ENCODE data around the gene RAB25. TPM values are rescaled to one million over a fixed set of nuclear protein-coding genes. Genes with fewer than 3 reads are reported as not detected.

The RAB25 gene
- total and polyA plus RNA-seq, 2 of the 13 experiments (the other 11 are each of a cell fraction or from before 2014, with no cell fraction given) = 0.20 to 0.22 TPM

DNA sequence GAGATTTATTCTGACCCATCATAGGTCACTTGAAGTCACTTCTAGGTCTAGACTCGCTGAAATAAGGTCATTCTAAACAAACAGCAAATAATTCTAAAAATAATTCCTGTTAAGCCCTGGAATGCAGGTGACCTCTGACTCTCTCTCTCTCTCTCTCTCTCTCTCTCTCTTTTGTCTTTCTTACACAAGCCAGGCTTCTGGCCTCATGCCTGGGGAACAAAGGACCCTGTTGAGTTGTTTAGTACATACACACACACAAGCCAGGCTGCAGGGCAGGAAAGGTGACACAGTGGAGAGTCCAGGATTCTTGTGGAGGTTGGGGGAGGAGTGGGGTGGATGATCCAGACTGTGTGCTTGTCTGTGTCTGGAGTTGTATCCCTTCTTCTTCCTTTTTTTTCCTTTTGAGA is 25.3 kb downstream of the RAB25 start (continued):
- TF ChIP-seq POGK (CRISPR knock-in tag; conservative IDR thresholded peaks at IDR 0.05) (0 out of 2 replicates have a peak, but pooled peaks have one; percentile 66), ZNF350 (CRISPR knock-in tag; IDR thresholded peaks at IDR 0.05; ENCODE audit: borderline replicate concordance, low read depth) (peak; percentile 84; the same call in 1 of the 2 replicates), MED8 (CRISPR knock-in tag; IDR thresholded peaks at IDR 0.05; ENCODE audit: insufficient replicate concordance) (no peak), ZBTB7B (CRISPR knock-in tag; IDR thresholded peaks at IDR 0.05) (peak; percentile 86; the same call in 1 of the 2 replicates), ZNF740 (CRISPR knock-in tag; IDR thresholded peaks at IDR 0.05) (no peak), EZH2 (conservative IDR thresholded peaks at IDR 0.05; ENCODE audit: low read depth, low read length) (no peak), ZFP90 (CRISPR knock-in tag; IDR thresholded peaks at IDR 0.05; ENCODE audit: borderline replicate concordance) (peak; percentile 67; the same call in 1 of the 2 replicates), ZNF605 (CRISPR knock-in tag; IDR thresholded peaks at IDR 0.05) (peak; percentile 75), ZNF670 (CRISPR knock-in tag; IDR thresholded peaks at IDR 0.05; ENCODE audit: borderline replicate concordance) (peak; percentile 82; the same call in 1 of the 2 replicates), YY1 (IDR thresholded peaks at IDR 0.05; ENCODE audit: insufficient read depth, insufficient replicate concordance, low read depth, low read length) (no peak), HOXA9 (CRISPR knock-in tag; IDR thresholded peaks at IDR 0.05; ENCODE audit: borderline replicate concordance) (no peak), ZNF572 (CRISPR knock-in tag; IDR thresholded peaks at IDR 0.05) (no peak), MAFG (CRISPR knock-in tag; IDR thresholded peaks at IDR 0.05) (no peak), SOX5 (CRISPR knock-in tag; IDR thresholded peaks at IDR 0.05; ENCODE audit: borderline replicate concordance) (peak; percentile 100), ZNF629 (CRISPR knock-in tag; conservative IDR thresholded peaks at IDR 0.05) (no peak), KMT2B (CRISPR knock-in tag; IDR thresholded peaks at IDR 0.05) (0 out of 2 replicates have a peak, but pooled peaks have one; percentile 36), PHF5A (CRISPR knock-in tag; IDR thresholded peaks at IDR 0.05; ENCODE audit: low read depth, unreplicated experiment) (peak; percentile 97), MXD4 (CRISPR knock-in tag; IDR thresholded peaks at IDR 0.05) (peak; percentile 34; the same call in 1 of the 2 replicates), NR2F6 (IDR thresholded peaks at IDR 0.05) (peak; percentile 100), NR2F6 (CRISPR knock-in tag; IDR thresholded peaks at IDR 0.05) (peak; percentile 100), FUBP1 (CRISPR knock-in tag; IDR thresholded peaks at IDR 0.05; ENCODE audit: borderline replicate concordance) (peak; percentile 84; the same call in 1 of the 2 replicates), TARDBP (CRISPR knock-in tag; IDR thresholded peaks at IDR 0.05) (peak; percentile 95)
- TF ChIP-seq, protein P1, sequence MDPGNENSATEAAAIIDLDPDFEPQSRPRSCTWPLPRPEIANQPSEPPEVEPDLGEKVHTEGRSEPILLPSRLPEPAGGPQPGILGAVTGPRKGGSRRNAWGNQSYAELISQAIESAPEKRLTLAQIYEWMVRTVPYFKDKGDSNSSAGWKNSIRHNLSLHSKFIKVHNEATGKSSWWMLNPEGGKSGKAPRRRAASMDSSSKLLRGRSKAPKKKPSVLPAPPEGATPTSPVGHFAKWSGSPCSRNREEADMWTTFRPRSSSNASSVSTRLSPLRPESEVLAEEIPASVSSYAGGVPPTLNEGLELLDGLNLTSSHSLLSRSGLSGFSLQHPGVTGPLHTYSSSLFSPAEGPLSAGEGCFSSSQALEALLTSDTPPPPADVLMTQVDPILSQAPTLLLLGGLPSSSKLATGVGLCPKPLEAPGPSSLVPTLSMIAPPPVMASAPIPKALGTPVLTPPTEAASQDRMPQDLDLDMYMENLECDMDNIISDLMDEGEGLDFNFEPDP (CRISPR knock-in tag; conservative IDR thresholded peaks at IDR 0.05) = no peak
- TF ChIP-seq, protein P2, sequence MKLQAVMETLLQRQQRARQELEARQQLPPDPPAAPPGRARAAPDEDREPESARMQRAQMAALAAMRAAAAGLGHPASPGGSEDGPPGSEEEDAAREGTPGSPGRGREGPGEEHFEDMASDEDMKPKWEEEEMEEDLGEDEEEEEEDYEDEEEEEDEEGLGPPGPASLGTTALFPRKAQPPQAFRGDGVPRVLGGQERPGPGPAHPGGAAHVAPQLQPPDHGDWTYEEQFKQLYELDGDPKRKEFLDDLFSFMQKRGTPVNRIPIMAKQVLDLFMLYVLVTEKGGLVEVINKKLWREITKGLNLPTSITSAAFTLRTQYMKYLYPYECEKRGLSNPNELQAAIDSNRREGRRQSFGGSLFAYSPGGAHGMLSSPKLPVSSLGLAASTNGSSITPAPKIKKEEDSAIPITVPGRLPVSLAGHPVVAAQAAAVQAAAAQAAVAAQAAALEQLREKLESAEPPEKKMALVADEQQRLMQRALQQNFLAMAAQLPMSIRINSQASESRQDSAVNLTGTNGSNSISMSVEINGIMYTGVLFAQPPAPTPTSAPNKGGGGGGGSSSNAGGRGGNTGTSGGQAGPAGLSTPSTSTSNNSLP (IDR thresholded peaks at IDR 0.05; ENCODE audit: low read depth, low read length) = peak; percentile 58; the same call in 1 of the 2 replicates
